ENCODE results near the gene CCDC15. TPM values are rescaled to one million over a fixed set of nuclear protein-coding genes. Genes with fewer than 3 reads are reported as not detected.

Gene CCDC15
- total and polyA plus RNA-seq, 2 of the 4 experiments (the other 2 are of a cell fraction): 1.1 to 2.0 TPM

DNA sequence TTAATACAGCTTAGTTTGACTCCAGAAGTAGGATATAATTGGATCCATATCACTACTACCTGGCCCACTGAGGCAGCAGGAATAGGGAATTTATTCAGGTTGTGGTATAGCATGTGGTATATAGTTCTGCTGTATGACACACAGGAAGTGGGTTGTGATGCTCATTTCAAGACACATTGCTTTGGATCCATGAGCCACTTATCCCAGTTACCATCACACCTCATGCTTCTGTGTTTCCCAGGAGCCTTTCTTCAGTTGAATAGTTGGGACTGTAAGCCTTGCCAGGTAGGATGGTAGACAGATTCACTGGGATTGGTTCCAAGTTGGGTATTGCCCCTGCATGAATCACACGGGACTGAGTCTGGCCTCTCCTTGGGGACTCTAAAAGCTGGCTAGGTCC lies 99.2 kb downstream of the CCDC15 start:
- no peak overlapping the region for H4K91ac ChIP-seq (ENCODE audit: insufficient read depth, low read depth, low read length)
- H4K5ac ChIP-seq (ENCODE audit: low read depth, low read length): no peak overlapping the region
- ATAC-seq (ENCODE audit: low read depth): no peak
- no peak overlapping the region for H3K18ac ChIP-seq (ENCODE audit: low read depth, low read length)
- H2AK5ac ChIP-seq (ENCODE audit: low read depth, low read length): no peak overlapping the region
- H3K4ac ChIP-seq (ENCODE audit: low read depth, low read length): no peak overlapping the region
- no peak overlapping the region for H3K14ac ChIP-seq (replicated peaks; ENCODE audit: low read depth, low read length)
- no peaks in the 10 kb centered on the region for H4K20me1 ChIP-seq (ENCODE audit: insufficient read depth, low read length)
- H2BK120ac ChIP-seq (ENCODE audit: low read depth, low read length): no peak overlapping the region
- no CpG with 5 or more reads among the region's 1 CpG for WGBS, 2 experiments (ENCODE audit: extremely low coverage in 2 of 2, insufficient read length in 1 of 2)
- dilution Hi-C loops (cut with HindIII; ENCODE audit: low sequenced_read_pairs, unreplicated experiment): no loop called here
- H2BK20ac ChIP-seq (ENCODE audit: low read depth, low read length): no peak overlapping the region
- DNase-seq: no peak
- ChIA-PET CTCF (interaction anchor here (0.7 kb wide), 1 partner anchor 217 kb away, joined by 3 read pairs; no protein-coding TSS in a partner anchor), POLR2A (ENCODE audit: unreplicated experiment) (no interaction called here)
- in situ Hi-C loops (cut with MboI; ENCODE audit: low sequenced_read_pairs): no loop called here
- H3K23ac ChIP-seq (ENCODE audit: low read depth, low read length): no peak overlapping the region
- H3K9ac ChIP-seq (ENCODE audit: low read depth, low read length): no peak overlapping the region
- H3K9me3 ChIP-seq (ENCODE audit: control insufficient read depth, insufficient read depth, low read length): no peaks in the 10 kb centered on the region
- H4K8ac ChIP-seq (ENCODE audit: low read depth in 2 of 2, low read length in 2 of 2): no peak overlapping the region
- no peak overlapping the region for H2AFZ ChIP-seq (replicated peaks; ENCODE audit: low read length, poor library complexity)
- H3K79me1 ChIP-seq (ENCODE audit: low read depth in 1 of 2, low read length in 2 of 2): no peaks in the 10 kb centered on the region
- BruUV-seq (replicated peaks): no TSS peak
- no peak overlapping the region for H2AK9ac ChIP-seq (replicated peaks; ENCODE audit: low read depth, low read length, poor library complexity)
- TF ChIP-seq RFX5 (IDR thresholded peaks at IDR 0.05; ENCODE audit: low read depth, low read length): no peak
- TF ChIP-seq SMC3 (IDR thresholded peaks at IDR 0.05; ENCODE audit: low read depth, low read length): no peak
- no peak for TF ChIP-seq MXI1 (IDR thresholded peaks at IDR 0.05; ENCODE audit: borderline replicate concordance, low read depth, low read length)
- no peak for TF ChIP-seq POLR2A (IDR thresholded peaks at IDR 0.05; ENCODE audit: low read depth, low read length)
- TF ChIP-seq, protein P1, sequence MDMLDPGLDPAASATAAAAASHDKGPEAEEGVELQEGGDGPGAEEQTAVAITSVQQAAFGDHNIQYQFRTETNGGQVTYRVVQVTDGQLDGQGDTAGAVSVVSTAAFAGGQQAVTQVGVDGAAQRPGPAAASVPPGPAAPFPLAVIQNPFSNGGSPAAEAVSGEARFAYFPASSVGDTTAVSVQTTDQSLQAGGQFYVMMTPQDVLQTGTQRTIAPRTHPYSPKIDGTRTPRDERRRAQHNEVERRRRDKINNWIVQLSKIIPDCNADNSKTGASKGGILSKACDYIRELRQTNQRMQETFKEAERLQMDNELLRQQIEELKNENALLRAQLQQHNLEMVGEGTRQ (IDR thresholded peaks at IDR 0.05; ENCODE audit: low read depth, low read length): no peak
- TF ChIP-seq CTCF (conservative IDR thresholded peaks at IDR 0.05; ENCODE audit: low read depth, low read length): no peak
- TF ChIP-seq CHD1 (IDR thresholded peaks at IDR 0.05; ENCODE audit: low read depth, low read length): no peak
- no peak for TF ChIP-seq FOS (IDR thresholded peaks at IDR 0.05; ENCODE audit: low read depth, low read length)
- TF ChIP-seq CEBPB (IDR thresholded peaks at IDR 0.05; ENCODE audit: low read depth, low read length): no peak
- TF ChIP-seq MAZ (IDR thresholded peaks at IDR 0.05; ENCODE audit: borderline replicate concordance, low read depth, low read length): no peak
- no peak for TF ChIP-seq MAFK (IDR thresholded peaks at IDR 0.05; ENCODE audit: low read depth, low read length)
- TF ChIP-seq RAD21 (IDR thresholded peaks at IDR 0.05; ENCODE audit: low read length): no peak
- TF ChIP-seq BHLHE40 (IDR thresholded peaks at IDR 0.05; ENCODE audit: low read depth, low read length): no peak
- no peak for TF ChIP-seq NFE2L2 (IDR thresholded peaks at IDR 0.05; ENCODE audit: low read depth, low read length)
- TF ChIP-seq ELK1 (IDR thresholded peaks at IDR 0.05; ENCODE audit: borderline replicate concordance, low read depth, low read length): no peak
- TF ChIP-seq RCOR1 (IDR thresholded peaks at IDR 0.05; ENCODE audit: insufficient replicate concordance, low read length): no peak
- no peaks in the 10 kb centered on the region for H3K36me3 ChIP-seq (ENCODE audit: control insufficient read depth, insufficient read depth, low read length)
- no peak overlapping the region for H2BK5ac ChIP-seq (ENCODE audit: low read depth, low read length, poor library complexity, severe bottlenecking)
- H3K4me2 ChIP-seq (ENCODE audit: low read depth, low read length): no peak overlapping the region
- intact Hi-C loops (cut with micrococcal nuclease): no loop called here
- H3K56ac ChIP-seq (ENCODE audit: extremely low read depth, insufficient read depth, low read length): no peak overlapping the region
- H3K4me1 ChIP-seq (ENCODE audit: control insufficient read depth, insufficient read depth, low read length): no peaks in the 10 kb centered on the region
- H3K27me3 ChIP-seq (ENCODE audit: control insufficient read depth, insufficient read depth, low read length): no peaks in the 10 kb centered on the region
- H3K4me3 ChIP-seq (ENCODE audit: insufficient read depth, low read depth, low read length): no peak overlapping the region
- H3K27ac ChIP-seq (ENCODE audit: insufficient read depth, low read length): no peak overlapping the region
- H2BK15ac ChIP-seq (ENCODE audit: low read depth, low read length): no peak overlapping the region
- no peaks in the 10 kb centered on the region for H3K9me1 ChIP-seq (ENCODE audit: insufficient read depth, low read length)

Measured in IMR-90 (cell line).